ENCODE data around the gene BLTP3A. TPM values are rescaled to one million over a fixed set of nuclear protein-coding genes. Genes with fewer than 3 reads are reported as not detected.

Gene BLTP3A
- total RNA-seq, 1 experiment from 2014 or later, result 21.8 TPM

DNA sequence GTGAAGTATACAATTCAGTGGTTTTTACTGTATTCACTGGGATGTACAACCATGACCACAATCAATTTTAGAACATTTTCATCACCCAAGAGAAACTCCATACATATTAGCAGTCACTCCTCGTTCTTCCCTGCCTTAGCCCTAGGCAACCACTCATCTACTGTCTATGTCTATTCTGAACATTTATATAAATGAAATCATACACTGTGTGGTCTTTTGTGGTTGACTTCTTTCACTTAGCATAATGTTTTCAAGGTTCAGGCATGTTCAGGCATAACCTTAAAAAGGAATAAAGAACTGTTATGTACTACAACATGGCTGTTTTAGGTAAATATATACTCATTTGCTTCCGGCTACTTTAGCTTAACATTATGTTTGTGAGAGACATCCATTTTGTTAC is 37.3 kb downstream of the BLTP3A start:
- DNase-seq (ENCODE audit: extremely low read depth, low read depth), result no peak

DNA sequence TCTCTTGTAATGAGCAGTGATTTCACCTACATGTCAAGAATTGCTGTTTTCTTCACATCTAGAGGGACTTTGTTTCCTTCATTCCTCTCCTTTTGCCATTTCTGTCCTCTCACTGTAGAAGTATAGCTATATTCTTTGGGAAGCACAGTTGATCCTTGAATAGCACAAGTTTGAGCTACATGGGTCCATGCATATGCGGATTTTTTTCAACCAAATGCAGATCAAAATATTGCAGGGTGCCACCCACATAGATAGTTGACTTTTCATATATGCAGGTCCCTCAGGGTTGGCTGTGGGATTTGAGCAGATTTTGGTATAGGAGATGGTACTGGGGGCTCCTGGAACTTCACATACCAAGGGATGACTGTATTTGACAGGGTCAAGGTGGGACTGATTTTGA is 41.1 kb downstream of the BLTP3A start:
- DNase-seq (ENCODE audit: extremely low read depth, low read depth), result no peak

DNA sequence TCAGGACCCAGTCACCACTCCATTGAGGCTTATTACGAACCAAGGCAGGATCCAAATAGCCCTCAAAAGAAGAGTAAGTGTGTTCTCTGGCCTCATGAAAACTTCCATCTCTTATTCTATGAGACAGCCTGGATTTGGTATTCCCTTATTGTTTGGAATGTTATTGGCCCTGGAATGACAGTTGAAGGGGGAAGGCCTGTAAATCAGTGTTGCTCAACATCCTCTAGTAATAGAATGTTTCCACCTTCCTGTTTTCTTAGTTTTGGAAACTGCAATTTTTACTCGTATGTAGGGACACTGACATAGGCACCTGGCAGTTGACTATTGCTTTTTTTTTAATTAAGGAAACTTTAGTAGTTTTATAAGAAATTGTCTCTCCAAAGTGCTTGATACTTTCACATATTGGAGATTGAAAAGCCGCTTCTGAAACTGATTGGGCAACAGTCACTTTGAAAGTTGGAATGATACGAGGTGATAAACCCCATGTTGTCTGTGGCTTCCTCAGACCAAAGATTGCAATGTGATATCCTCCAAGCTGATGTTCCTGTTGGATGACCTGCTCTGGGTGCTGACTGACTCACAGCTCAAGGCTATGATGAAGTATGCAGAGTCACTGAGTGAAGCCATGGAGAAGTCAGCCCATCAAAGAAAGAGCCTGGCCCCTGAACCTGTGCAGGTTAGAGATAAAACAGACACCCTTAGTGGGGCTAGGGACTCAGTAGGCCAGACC is 43.1 kb downstream of the BLTP3A start:
- no peak for DNase-seq (ENCODE audit: extremely low read depth, low read depth)

DNA sequence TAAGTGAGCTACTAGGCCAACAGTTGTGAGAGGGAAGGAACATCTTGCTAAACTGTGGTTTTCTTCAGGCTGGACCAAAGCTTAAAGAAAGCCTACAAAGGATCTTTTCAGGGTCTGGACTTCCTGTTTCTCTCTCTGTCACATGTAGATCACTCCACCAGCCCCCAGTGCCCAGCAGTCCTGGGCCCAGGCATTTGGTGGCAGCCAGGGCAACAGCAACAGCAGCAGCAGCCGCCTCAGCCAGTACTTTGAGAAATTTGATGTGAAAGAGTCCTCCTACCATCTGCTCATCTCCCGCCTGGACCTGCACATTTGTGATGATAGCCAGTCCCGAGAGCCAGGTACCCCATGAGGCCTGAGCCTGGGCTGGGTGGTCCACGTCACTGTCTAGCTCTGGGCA is 44.1 kb downstream of the BLTP3A start:
- DNase-seq (ENCODE audit: extremely low read depth, low read depth), result no peak

DNA sequence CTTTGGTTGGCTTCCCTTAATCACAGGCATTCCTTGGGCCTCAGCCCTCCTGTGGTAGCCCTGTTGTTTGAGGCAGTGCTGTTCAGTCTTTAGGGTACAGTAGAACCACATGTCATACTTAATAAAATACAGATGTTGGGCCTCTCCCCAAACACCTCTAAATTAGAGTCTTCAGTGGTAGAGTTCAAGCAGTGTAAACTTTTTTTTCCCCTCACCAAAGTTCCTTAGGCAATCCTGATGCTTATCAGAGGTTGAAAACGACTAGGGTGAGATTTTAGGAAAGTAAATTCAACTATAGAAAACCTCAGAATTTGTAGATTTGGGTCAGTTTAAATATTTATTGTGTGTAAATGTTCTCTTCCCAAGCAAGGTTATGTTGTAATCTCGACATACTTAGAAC is 44.6 kb downstream of the BLTP3A start:
- no peak for DNase-seq (ENCODE audit: extremely low read depth, low read depth)

- DNase-seq (ENCODE audit: extremely low read depth, low read depth), result no peak
These were observed 45.6 kb downstream of the BLTP3A start for GRCh38 chr6:34837528-34837927.

- DNase-seq (ENCODE audit: extremely low read depth, low read depth), result no peak
These were observed 47.9 kb downstream of the BLTP3A start for GRCh38 chr6:34839666-34840352.

Small RNAs within 50 kb of the gene (small RNA-seq; reads per million reads assigned to genes)
- gene RF00019, result 0 reads per million in 2 experiments

Other genes with a start within 250 kb of the BLTP3A start
- not detected in 2 replicates for gene SPDEF, start 235.8 kb upstream of the BLTP3A start, total RNA-seq (2014; rRNA removed; shearing (Covaris generic))
- 15.5 and 16.4 TPM in 2 replicates for gene ILRUN, start 95.3 kb upstream of the BLTP3A start, total RNA-seq (2014; rRNA removed; shearing (Covaris generic))
- 152 and 159 TPM in 2 replicates for gene SNRPC, start 34.6 kb upstream of the BLTP3A start, total RNA-seq (2014; rRNA removed; shearing (Covaris generic))
- 24.5 and 26.4 TPM in 2 replicates for gene TAF11, start 96.0 kb downstream of the BLTP3A start, total RNA-seq (2014; rRNA removed; shearing (Covaris generic))
- 5.9 and 6.0 TPM in 2 replicates for gene ANKS1A, start 97.2 kb downstream of the BLTP3A start, total RNA-seq (2014; rRNA removed; shearing (Covaris generic))

Data from NCI-H460 (cell line).